HS-5 (cell line): ENCODE results near the gene RNPEPL1.
"Not testable (repeated sequence)": the region's sequence is repeated elsewhere in the genome, so short reads cannot be mapped to it uniquely, and the experiment has no call there.

ENCODE experiments used
- DNase-seq: peaks from one replicate; pipeline ENCODE4 v3.0.0-alpha.2; 2012; ENCODE audit warnings: low read depth

RNPEPL1 gene

DNA sequence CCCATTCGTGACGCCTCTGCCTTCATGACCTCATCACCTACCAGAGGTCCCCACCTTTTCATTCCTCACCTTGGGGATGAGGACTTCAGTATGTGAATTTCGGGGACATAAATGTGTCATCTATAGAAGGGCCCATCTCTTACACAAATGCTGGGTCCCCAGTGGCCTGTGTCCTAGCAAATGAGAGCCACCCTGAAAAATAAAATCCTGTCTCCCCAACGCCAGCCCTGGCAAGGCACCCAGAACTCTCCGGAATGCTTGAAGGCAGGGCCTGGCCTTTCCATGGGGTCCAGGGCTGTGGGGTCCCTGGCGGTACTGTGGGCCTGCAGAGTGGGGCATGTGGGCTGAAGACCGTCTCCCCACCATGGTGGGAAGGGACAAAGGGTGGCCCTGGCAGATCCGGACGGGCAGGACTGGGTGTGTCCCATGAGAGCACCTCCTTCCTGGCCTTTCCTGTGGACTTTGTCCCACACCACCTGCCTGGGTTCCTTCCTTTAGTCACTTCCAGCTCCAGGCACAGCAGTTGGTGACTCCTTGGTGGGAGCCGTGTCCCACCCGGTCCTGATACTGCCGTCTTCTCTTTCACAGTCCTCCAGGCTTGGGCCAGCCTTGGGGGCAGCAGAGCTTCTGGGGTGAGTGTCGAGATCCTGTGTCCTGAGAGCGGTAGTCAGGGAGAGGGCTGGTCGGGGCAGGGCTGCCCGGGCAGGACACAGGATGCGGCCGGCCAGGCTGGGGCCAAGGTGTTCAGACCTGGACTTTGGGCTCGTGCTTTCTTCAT lies 36.8 kb downstream of the RNPEPL1 start:
- DNase-seq, result no peak

- no peak for DNase-seq
Observed at GRCh38 chr2:240605867-240606743, 37.8 kb downstream of the RNPEPL1 start.

DNA sequence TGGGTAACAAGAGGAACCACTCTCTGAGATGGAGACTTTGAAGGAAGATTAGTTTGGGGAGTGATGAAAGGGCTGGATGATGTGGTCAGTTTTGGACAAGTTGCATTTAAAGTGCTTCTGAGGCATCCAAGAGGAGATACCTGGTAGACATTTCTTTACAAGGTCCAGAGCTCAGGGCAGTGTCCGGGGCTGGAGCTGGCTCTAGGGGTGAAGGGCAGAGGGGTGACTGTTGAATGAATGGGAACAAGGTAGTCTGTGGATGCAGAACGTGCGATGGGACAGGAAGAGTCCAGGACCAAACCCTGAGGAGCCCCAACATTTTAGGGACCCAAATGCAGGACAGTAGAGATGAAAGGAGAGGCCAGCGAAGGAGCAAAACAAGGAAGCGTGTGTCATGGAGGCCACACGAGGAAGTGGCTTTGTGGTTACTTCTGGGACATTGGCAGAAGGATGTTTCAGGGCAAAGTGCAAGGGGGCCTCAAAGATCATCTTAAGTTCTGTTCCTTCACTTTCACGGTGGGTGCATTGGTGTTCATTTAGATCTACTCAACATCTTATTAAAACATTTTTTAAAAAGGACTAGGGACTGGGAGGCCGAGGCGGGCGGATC lies 43.4 kb downstream of the RNPEPL1 start:
- no peak for DNase-seq

DNA sequence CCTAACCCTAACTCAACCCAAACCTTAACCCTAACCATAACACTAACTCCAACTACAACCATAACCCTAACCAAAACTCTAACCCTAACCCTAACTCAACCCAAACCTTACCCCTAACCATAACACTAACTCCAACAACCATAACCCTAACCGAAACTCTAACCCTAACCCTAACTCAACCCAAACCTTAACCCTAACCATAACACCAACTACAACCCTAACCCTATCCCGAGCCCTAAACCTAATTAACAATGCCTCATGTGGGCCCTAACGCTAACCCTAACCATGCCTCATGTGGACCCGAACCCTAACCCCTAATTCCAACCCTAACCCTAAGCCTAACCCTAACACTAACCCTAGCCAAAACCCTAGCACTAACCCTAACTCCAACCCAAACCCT lies 45.5 kb downstream of the RNPEPL1 start:
- no peak for DNase-seq

DNA sequence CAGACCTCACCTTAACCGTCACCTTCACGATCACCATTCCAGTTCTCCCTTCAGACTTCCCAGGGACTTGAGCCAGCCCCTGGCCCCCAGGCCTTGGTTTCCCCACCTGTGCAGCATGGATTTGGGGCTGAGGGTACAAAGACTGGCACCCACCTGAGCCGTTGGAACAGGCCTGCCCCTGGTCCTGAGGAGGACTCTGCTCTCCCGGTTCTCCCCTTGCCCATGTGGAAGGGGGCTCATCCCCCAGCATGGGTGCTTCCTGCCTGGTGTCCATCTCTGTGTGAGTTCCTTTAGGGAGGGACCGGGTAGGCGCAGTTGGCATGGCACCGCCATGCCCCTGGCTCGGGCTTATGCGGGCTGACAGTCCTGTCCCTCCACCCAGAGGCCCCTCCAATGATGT lies 46.1 kb downstream of the RNPEPL1 start:
- no peak for DNase-seq

- DNase-seq, result no peak
Observed at GRCh38 chr2:240615396-240615795, 47.1 kb downstream of the RNPEPL1 start.

DNA sequence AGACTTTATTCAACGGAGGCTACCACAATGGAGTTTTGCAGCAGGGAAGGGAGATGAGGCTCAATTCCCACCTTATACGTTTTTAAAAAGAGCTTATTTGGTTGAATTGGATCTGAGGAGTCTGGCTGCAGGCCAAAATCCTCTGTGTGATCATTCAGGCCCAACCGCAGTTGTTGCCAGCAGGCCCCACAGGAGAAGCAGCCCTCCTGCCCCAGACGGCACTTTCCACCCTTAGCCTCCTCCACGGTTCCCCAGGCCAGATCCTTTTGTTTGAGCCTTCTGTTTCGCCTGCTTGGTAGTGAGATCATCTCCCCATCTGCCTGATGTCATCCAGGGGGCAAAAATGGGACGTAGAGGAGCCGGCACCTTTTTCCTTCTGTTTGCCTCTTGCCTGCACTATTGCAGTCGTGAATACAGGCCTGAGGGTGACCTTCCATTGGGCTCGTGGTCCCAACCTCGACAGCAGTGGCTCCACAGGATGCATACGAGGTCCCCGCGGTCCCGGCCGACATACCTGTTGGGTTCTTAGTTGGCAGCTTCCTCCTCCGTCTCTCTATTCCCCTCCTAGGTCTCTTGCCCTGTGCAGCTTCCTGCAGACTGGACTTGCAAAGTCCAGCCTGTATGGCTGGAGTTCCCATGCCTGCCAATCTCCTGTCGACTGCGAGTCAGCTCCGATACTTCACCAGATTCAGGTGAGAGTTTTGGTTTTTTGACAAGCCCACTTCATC lies 47.7 kb downstream of the RNPEPL1 start:
- no peak for DNase-seq

GRCh38 chr2:240616860-240617666 lies 48.8 kb downstream of the RNPEPL1 start:
- not testable (repeated sequence) for DNase-seq

DNA sequence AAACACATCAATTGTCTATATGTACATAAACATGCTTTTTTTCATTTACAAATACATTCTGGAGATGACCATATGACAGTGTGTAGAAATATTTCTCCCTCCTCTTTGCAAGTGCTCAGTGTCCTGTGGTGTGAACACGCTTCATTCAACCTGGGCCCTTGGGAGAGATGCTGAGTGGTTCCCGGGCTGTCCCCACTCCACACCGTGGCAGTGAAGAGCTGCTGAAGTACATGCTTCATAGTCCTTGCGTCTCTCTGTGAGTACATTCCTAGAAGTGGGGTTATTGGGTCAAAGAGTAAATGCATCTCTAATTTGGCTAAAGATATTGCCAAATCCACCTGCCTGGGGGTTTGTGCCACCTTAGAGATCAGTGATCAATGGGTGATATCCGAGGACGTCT lies 50.5 kb downstream of the RNPEPL1 start:
- DNase-seq, result no peak

- DNase-seq, result no peak
Observed at GRCh38 chr2:240619506-240620148, 51.3 kb downstream of the RNPEPL1 start.

DNA sequence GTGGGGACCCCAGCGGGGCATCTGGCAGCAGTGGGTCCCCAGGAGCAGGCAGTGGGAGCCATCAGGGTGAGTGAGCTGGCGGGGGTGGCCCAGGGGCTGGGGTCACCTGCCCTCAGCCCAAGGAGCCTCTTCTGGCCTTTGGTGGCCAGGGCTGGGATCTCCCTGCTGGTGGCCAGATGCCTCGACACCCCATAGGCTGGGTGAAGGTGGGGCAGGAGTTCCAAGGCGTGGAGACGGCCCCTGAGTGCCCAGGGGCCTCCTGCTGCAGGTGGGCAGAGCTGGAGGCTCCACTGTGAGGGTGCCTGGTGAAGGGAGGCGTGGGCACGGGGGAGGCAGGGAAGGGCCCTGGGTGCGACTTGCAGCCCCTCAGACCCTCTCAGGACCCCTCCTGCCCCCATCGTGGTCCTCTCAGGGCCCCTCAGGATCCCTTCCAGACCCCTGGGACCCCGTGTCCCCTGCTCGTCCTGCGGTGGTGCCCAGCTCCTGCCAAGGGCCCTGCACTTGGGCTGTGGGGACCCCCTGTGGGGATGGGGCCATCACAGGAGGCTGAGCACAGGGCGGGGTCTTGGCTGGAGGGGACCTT lies 52.0 kb downstream of the RNPEPL1 start:
- DNase-seq, result no peak

DNA sequence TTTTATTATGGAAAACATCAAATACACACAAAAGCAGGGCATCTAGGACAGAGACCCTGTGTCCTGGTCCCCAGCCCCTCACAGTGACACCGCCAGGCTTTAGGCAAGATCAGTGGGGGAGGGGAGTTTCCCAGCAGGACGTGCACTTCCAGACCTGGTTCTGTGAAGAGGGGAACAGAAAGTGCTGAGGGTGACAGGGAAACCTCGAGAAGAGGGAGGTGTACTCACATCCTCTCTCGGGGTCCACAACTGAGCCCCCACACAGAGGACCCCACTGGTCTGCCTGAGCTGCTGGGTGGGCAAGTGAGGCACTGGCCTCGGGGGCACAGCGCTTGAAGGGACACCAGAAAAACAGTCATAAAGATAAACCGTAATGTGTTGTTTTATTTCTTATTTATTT lies 52.6 kb downstream of the RNPEPL1 start:
- DNase-seq, result no peak

DNA sequence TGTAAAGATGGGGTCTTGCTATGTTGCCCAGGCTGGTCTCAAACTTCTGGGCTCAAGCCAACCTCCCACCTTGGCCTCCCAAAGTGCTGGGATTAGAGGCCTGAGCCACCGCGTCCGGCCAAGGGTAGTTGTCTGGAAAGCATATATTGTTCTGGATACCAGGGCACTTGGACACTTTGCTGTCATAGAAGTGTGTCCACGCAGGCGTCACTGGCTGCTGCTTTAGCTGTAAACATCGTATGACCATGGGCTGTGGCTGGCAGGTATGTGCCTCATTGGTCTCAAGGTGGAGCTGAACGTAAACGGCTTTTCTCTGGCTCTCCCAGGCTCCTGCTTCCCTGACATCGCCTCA lies 53.8 kb downstream of the RNPEPL1 start:
- DNase-seq, result no peak

GRCh38 chr2:240622531-240623235 lies 54.4 kb downstream of the RNPEPL1 start:
- DNase-seq, result no peak

GRCh38 chr2:240623531-240624010 lies 55.3 kb downstream of the RNPEPL1 start:
- no peak for DNase-seq

DNA sequence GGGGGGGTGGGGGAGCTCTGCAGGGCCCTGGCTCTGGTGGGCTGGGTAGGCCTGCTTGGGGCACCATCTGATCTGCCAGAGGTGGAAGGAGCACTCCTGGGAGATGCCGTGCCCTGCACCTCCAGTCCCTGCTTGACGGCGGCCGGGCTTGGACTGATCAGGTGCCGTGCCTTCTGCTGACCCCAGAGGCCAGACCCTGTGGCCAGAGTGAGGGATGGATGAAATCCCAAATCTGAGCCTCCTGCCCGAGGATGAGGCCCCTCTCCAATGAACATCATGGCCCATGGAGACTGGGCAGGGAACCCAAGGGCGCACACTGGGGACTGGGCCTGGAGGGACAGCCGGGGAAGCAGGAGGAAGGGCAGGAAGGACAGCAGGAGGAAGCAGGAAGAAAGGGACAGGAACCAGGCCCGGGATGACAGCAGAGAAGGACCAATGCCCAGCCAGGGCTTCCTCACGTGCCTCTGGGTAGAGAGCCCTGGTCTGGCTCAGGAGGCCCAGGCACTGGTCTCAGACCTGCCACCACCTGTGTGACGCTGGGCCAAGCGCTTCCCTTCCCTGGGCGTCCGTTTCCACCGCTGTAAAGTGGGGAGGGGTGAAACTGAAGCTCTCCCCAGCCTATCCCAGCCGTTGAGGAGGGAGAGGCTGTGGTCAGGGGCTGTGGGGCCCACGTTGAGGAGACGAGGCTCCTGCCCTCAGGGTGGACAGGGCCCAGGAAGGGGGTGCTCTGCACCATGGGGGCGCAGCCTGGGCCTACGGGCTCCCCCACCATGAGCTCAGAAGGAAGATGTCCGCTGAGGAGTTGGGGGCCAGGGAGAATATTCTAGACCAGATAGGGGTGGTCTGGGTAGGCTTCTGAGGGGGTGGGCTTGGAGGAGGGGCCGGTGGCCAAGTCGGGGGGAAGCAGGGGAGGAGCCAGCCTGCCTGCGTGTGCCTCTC lies 56.0 kb downstream of the RNPEPL1 start:
- DNase-seq, result no peak

- DNase-seq, result no peak
Observed at GRCh38 chr2:240624950-240625621, 56.8 kb downstream of the RNPEPL1 start, which contains the start of gene GPR35. GPR35 (plus strand) TSS chr2:240625480; CDS start chr2:240629953, 4,473 bp downstream.
